Nephron (organoid): ENCODE data around the gene ARNT2.
A peak's percentile ranks its signal among the peaks of the same experiment; 100 is the strongest.
"Not testable (repeated sequence)": the region's sequence is repeated elsewhere in the genome, so short reads cannot be mapped to it uniquely, and the experiment has no call there.

Source experiments
- H3K27ac Mint-ChIP-seq, 3 experiments: 2 replicates each; pipeline ENCODE4 v1.8.0; 2020; ENCODE audit warnings: mixed read lengths in 3 of 3, mild to moderate bottlenecking in 2 of 3, moderate library complexity in 1 of 3
- H3K27me3 Mint-ChIP-seq: 2 replicates; pipeline ENCODE4 v1.8.0; 2021; ENCODE audit warnings: low read depth, mild to moderate bottlenecking, moderate library complexity, mixed read lengths
- H3K36me3 Mint-ChIP-seq: 2 replicates; pipeline ENCODE4 v1.8.0; 2020; ENCODE audit warnings: low read depth, mixed read lengths
- H3K4me1 Mint-ChIP-seq: 2 replicates; pipeline ENCODE4 v1.8.0; 2020; ENCODE audit warnings: mixed read lengths
- H3K4me3 Mint-ChIP-seq, 3 experiments: 2 replicates each; pipeline ENCODE4 v1.8.0; 2020; ENCODE audit warnings: mild to moderate bottlenecking in 3 of 3, mixed read lengths in 3 of 3, moderate library complexity in 2 of 3
- H3K9me3 Mint-ChIP-seq: 2 replicates; pipeline ENCODE4 v1.8.0; 2020; ENCODE audit warnings: mixed read lengths
- TF ChIP-seq, protein P1 (sequence below), 3 experiments: fragments of 200-600 bp; sonication (generic); IDR thresholded peaks; one replicate each; pipeline ENCODE4 v1.5.0; 2021; ENCODE audit warnings: antibody characterized with exemption in 3 of 3; ENCODE audit not compliant: unreplicated experiment in 3 of 3

The ARNT2 gene

DNA sequence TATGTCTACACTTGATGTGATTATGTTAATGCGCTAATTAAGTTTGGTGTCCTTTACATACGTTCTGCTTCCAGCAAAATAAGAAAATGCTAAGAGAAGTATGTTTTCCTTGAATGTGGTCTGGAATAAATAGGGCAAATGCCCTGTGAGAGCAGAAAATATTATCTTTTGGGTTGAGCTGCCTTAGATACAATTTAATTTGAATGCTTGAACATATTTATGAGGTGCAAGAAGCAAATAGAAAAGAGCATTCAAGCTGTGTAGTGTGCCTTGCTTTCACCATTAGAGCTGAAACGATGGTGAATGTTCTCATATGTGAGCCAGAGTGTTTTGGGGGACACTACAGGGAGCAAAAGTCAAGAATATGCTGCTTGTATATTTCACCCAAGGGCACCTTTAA lies 15.9 kb upstream of the ARNT2 start:
- no peak overlapping the region for H3K4me3 Mint-ChIP-seq
- no peak overlapping the region for H3K27ac Mint-ChIP-seq
- no peaks in the 10 kb centered on the region for H3K36me3 Mint-ChIP-seq

DNA sequence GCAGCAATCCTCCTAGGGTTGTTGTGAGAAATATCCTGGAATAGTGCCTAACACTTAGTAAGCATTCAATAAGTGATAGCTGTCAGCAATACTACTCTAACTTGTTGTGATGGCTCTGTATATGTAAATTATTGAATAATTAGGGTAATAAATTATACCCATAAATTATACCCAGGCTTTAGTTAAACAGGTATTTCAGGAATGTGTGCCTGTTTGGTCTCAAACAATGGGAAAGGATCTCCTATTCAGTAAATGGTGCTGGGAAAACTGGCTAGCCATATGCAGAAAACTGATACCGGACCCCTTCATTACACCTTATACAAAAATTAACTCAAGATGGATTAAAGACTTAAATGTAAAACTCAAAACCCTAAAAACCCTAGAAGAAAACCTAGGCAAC lies 14.8 kb upstream of the ARNT2 start:
- H3K27ac Mint-ChIP-seq, result no peak overlapping the region
- H3K4me1 Mint-ChIP-seq, result no peaks in the 10 kb centered on the region
- no peaks in the 10 kb centered on the region for H3K9me3 Mint-ChIP-seq
- H3K4me3 Mint-ChIP-seq, result no peak overlapping the region
- H3K36me3 Mint-ChIP-seq, result no peaks in the 10 kb centered on the region
- TF ChIP-seq, protein P1, sequence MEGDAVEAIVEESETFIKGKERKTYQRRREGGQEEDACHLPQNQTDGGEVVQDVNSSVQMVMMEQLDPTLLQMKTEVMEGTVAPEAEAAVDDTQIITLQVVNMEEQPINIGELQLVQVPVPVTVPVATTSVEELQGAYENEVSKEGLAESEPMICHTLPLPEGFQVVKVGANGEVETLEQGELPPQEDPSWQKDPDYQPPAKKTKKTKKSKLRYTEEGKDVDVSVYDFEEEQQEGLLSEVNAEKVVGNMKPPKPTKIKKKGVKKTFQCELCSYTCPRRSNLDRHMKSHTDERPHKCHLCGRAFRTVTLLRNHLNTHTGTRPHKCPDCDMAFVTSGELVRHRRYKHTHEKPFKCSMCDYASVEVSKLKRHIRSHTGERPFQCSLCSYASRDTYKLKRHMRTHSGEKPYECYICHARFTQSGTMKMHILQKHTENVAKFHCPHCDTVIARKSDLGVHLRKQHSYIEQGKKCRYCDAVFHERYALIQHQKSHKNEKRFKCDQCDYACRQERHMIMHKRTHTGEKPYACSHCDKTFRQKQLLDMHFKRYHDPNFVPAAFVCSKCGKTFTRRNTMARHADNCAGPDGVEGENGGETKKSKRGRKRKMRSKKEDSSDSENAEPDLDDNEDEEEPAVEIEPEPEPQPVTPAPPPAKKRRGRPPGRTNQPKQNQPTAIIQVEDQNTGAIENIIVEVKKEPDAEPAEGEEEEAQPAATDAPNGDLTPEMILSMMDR (IDR thresholded peaks at IDR 0.05; ENCODE audit: unreplicated experiment in 3 of 3), result no peak
- no peaks in the 10 kb centered on the region for H3K27me3 Mint-ChIP-seq

More for the DNA sequence above, 15.9 kb upstream of the ARNT2 start:
- Mint-ChIP-seq H3K9me3 (no peaks in the 10 kb centered on the region), H3K4me1 (no peaks in the 10 kb centered on the region), H3K27me3 (no peaks in the 10 kb centered on the region)
- TF ChIP-seq, protein P1 (IDR thresholded peaks at IDR 0.05; ENCODE audit: unreplicated experiment in 3 of 3), result no peak

DNA sequence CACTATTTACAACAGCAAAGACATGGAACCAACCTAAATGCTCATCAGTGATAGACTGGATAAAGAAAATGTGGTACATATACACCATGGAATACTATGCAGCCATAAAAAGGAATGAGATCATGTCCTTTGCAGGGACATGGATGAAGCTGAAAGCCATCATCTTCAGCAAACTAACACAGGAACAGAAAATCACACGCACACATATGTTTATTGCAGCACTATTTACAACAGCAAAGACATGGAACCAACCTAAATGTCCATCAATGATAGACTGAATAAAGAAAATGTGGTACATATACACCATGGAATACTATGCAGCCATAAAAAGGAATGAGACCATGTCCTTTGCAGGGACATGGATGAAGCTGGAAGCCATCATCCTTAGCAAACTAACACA lies 13.2 kb upstream of the ARNT2 start:
- not testable (repeated sequence) for H3K27ac Mint-ChIP-seq, H3K36me3 Mint-ChIP-seq, H3K27me3 Mint-ChIP-seq, H3K4me3 Mint-ChIP-seq, H3K9me3 Mint-ChIP-seq, H3K4me1 Mint-ChIP-seq

DNA sequence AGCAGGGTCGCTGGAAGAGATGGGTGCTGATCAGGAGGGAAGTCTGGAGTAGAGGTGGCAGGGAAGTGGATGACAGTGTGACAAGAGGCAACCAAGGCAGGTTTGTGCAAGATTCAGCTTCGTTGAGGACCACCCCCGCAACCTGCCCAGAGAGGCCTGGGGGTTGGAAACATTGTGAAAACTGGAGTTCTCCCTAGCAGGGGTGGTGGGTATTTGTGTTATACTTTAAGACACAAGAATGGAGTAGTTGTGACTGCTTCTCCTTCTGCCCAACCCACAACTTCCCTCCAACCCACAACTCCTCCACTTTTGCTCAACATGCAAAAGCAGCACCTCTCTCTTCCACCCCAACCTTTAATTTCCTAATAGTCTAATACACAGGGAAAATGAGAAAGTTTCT lies 8.6 kb upstream of the ARNT2 start:
- Mint-ChIP-seq H3K27me3 (peaks cover 8% of the 10 kb centered on the region), H3K36me3 (no peaks in the 10 kb centered on the region), H3K9me3 (no peaks in the 10 kb centered on the region), H3K4me3 (no peak overlapping the region), H3K27ac (peak overlapping the region; percentile 49 to 90 (median 63)), H3K4me1 (peaks cover 5% of the 10 kb centered on the region)
- TF ChIP-seq, protein P1 (IDR thresholded peaks at IDR 0.05; ENCODE audit: unreplicated experiment in 3 of 3), result no peak

DNA sequence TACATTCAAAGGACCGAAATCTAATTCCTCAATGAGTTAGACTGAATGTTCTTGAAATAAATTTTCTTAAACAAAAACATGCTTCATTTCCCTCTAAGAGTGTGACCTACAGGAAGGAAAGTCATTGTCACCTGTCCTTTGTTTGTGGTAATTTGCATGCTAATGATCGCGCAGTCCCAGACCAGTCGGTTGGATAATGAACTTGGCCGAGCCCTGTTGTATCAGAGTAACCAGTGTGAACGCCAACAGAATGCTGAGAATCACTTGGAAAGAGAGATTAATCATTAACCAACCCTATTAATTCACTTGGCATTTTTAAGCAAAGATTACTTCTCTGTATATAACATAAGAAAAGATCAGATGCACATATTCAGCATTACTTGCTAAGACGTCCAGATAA lies 8.1 kb upstream of the ARNT2 start:
- no peaks in the 10 kb centered on the region for H3K9me3 Mint-ChIP-seq
- TF ChIP-seq, protein P1 (IDR thresholded peaks at IDR 0.05; ENCODE audit: unreplicated experiment in 3 of 3), result no peak
- H3K36me3 Mint-ChIP-seq, result no peaks in the 10 kb centered on the region
- peak overlapping the region; percentile 48 to 90 (median 49) for H3K27ac Mint-ChIP-seq
- no peak overlapping the region for H3K4me3 Mint-ChIP-seq
- peaks cover 8% of the 10 kb centered on the region for H3K27me3 Mint-ChIP-seq
- H3K4me1 Mint-ChIP-seq, result peaks cover 5% of the 10 kb centered on the region

DNA sequence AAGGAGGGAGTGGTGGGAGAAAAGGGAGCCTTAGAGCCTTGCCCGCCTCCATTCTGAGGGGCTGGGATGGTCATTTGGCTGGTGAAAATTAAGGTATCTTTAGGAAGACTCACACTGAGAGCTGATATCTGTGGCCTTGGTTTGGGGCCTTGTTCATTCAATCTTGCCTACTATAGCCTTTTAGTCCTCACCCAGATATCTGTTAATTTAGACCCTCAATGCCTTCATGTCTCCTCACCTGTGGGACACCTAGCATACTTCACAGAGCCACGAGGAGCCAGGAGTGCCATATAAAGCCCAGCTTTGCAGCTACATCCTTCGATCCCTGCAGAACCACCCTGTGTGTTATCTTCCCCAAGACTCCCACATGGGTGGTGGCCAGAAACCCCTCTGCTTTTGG lies 4.7 kb upstream of the ARNT2 start:
- Mint-ChIP-seq H3K27ac (peak overlapping the region in 2 of 3 experiments; percentile 47 to 79), H3K4me1 (peaks cover 24% of the 10 kb centered on the region), H3K4me3 (no peak overlapping the region), H3K9me3 (no peaks in the 10 kb centered on the region), H3K36me3 (no peaks in the 10 kb centered on the region), H3K27me3 (peaks cover 8% of the 10 kb centered on the region)
- TF ChIP-seq, protein P1 (IDR thresholded peaks at IDR 0.05; ENCODE audit: unreplicated experiment in 3 of 3), result no peak
